DMS114 treated with DMSO at 0.1 percent for 48 hours (cell line): ENCODE measurements around the gene SLC8A1.
"Not testable (repeated sequence)": the region's sequence is repeated elsewhere in the genome, so short reads cannot be mapped to it uniquely, and the experiment has no call there.

Experiments
- DNase-seq: peaks from one replicate; lab custom pipeline; 2025; ENCODE audit not compliant: unreplicated experiment; lab: John Stamatoyannopoulos, UW

The SLC8A1 gene

DNA sequence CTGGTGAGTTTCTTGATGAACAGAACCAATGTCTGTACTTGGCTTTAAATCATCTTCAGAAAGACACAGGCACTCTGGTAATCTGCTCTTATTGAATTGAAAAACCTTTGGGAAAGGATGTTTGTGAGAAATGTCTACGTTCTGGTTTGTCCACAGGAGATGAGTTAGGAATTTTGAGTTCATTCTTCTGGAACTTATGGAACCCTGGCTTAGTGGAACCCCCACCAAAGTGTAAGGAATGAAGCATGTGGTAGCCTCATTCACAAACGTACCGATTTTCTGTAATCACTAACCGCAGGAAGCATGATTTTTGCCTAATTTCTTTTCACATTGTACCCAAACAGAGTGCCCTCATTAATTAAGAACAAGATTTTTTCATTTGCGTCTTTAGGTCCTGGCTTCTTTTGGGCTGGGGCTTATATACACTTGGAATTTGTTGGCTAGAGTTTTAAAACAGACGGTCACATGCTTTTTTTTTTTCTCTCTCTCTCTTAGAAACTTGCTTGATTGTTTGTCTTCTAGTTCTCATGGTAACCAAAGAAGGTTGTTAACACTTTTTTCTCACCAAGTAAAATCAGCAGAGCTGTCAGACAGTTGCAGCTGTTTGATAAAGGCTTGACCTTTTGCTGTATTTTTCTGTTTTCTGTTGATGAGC lies 358.7 kb downstream of the SLC8A1 start:
- DNase-seq, result no peak

DNA sequence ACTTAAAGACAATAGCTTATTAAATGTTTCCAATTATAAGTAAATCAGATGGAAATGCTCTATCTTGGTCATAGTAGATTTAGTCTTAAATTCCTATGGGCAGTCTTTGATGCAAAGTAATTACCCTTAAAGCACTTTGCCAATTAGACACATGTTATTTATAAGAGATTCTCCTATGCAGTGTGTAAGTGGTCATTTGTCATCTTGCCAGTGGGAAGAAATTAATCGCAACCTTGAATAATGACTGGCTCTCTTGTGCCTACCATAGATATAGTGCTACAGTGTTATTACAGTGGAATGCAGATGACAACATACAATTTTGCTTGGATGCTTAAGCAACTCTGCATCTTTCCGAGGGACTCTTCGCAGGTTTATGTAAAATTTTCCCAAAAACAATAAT lies 361.8 kb downstream of the SLC8A1 start:
- no peak for DNase-seq

DNA sequence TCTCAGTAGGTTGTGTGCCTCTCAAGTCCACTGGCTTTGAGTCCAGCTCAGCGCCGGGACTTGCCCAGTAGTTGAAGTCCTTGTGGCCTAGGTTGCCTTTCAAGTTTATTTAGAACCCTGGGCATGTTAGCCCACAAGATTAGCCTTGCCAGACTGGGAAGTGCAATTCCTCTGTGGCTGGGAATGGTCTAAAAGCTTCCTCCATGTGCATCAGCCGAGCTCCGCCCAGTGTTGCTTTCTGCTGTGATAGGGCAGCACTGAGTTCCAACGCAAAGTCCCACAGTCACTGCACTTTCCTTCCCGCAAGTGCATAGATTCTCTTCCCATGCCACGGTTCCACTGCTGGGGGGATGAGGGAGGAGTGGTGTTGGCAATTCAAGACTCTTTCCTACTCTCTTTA lies 364.0 kb downstream of the SLC8A1 start:
- no peak for DNase-seq

DNA sequence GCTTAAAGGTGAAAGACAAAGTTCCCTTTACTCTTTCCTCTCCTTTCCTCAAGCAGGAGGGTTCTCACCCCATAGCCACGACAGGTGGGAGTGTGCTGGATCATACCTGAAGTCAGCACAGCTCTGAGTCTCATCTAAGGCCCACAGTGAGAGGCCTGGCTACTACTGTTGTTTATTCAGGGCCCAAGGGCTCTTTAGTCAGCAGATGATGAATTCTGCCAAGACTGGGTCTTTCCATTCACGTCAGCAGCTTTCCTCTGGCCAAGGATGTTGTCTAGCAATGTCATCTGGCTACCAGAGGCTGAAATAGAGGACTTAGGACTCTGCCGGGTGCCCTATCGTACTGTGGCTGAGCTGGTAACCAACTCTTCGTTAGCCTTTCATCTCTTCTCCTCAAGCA lies 364.5 kb downstream of the SLC8A1 start:
- DNase-seq, result no peak

DNA sequence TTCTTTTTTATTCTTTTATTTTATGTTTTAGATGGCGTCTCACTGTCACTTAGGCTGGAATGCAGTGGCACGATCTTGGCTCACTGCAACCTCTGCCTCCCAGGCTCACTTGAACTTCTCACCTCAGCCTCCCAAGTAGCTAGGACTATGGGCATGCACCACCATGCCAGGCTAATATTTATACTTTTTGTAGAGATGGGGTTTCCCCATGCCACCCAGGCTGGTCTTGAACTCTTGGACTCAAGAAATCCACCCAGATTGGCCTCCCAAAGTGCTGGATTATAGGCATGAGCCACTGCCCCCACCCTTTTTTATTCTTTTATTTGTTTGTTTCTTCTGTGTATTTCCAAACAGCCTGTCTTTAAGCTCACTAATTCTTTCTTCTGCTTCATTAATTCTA lies 366.1 kb downstream of the SLC8A1 start:
- DNase-seq, result no peak

DNA sequence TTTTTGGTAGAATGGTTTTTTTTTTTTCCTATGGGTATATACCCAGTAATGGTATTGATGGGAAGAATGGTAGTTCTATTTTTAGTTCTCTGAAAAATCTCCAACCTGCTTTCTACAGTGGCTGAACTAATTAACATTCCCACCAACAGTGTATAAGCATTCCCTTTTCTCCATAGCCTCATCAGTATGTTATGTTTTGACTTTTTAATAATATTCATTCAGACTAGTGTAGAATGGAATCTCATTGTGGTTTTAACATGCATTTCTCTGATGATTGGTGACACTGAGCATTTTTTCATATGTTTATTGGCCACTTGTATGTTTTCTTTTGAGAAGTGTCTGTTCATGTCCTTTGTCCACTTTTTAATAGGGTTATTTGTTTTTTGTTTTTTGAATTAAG lies 378.6 kb downstream of the SLC8A1 start:
- not testable (repeated sequence) for DNase-seq

DNA sequence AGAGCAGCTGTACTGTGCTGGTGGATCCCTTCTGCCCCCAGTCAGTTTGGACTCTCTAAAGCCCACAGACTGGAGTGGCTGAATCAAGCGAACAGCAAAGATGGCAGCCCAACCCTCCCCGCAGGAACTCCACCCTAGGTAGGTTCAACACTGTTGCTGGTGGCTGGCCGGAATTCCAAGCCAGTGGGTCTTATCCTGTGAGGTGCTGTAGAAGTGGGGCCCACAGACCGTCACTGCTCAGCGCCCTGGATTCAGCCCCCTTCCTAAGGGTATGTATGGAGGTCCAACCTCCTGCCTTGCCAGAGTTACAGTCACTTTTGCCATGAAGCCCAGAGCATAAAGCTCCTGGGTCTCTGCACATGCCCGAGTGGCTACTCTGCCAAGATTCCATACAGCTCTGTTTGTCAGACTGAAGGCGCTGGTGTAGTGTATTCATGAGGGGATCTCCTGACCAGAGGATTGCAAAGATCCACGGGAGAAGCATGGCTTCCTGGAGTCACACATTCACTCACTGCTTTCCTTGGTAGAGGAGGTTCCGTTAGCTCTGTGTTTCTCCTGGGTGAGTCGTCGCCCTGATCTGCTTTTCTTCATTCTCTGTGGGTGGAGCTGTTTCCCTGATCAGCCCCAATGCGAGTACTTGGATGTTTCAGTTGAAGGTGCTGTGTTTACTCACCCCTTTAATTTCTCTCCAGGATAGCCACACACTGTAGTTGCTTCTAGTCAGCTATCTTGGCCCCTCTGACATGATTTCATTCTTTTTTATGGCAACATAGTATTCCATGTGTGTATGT lies 379.3 kb downstream of the SLC8A1 start:
- no peak for DNase-seq

DNA sequence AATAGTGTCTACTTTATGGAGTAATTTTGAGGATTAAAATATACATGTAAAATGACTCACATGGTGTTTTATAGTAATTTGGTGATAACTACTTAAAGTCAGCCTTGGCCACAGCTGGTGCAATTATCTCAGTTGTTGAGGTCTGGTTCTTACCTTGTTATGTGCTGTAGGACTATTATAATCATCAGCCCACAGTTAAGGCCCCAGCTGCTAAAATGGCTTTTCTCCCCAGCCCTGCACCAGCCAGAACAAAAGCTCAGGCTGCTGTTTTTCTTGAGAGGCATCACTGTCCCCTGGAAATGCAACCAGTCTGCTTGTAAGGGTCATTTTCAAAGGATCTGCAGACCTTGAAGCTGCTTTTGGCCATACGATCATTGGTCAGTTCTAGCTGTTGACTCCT lies 389.5 kb downstream of the SLC8A1 start:
- no peak for DNase-seq

DNA sequence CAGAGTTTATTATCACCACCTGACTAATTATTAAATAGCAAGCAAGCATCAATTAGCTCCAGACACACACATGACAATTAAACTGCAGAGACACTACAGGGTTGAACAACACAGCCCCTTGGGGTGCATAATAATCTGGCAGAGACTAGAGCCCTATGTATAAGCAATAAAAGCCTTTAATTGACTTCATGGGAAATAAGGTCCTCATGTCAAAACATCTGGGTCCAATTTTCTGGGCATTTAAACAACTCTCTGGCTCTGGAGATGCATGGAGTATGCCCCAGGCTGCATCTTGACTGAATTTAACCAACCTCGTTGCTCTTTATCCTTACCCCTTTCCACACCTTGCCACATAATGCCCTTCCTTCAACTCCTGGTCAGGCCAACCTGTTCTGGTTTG lies 402.1 kb downstream of the SLC8A1 start:
- DNase-seq, result no peak

DNA sequence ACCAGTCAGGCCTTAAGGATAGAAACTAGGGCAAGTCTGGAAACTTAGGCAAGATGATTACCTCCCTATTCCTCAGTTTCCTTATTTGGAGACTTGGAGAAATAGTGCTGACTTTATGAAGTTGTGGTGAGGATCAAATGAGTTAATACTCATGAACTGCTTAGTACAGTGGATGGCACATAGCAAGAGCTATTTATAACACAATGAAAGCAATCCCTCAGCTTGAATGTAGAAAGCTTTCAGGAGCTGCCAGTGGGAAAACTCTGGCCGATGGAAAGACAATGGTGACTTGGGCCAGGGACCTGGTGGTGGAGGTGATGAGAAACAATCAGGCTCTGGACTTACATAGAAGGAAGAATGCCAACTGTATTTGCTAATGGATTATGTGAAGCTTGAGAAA lies 403.4 kb downstream of the SLC8A1 start:
- no peak for DNase-seq

DNA sequence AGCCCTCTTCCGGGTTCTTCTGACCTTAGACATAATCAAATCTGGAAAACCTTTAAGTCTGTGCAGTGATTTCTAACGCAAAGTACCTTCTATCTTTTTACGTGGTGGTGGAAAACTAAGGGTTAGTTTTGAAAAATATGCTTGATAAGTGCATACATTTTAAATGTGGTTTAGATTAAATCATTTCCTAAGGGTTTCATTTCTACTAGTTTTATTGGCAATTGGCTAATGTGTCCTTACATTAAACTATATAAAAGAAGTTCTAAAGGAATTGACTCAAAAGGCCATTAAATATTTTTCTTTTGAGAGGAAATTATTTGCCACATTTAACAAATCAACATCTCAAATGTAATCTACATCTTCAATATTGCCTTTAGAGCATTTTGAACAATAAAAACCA lies 404.5 kb downstream of the SLC8A1 start:
- no peak for DNase-seq
